H9 (cell line): Measurements from ENCODE around the gene LRIG1. TPM values are rescaled to one million over a fixed set of nuclear protein-coding genes. Genes with fewer than 3 reads are reported as not detected.

ENCODE experiments used
- DNase-seq: peaks from one replicate; pipeline ENCODE4 v3.0.0-alpha.2; 2017
- H2AFZ ChIP-seq: one replicate; pipeline ENCODE4 v1.6.1; 2013; ENCODE audit warnings: mild to moderate bottlenecking, low read length, control low read depth, moderate library complexity
- H2AK5ac ChIP-seq: 2 replicates; pipeline ENCODE4 v1.6.1; 2013; ENCODE audit warnings: low read length, control low read depth, mixed read lengths; ENCODE audit not compliant: insufficient read length
- H2BK120ac ChIP-seq: one replicate; pipeline ENCODE4 v1.6.1; 2013; ENCODE audit warnings: low read depth, mild to moderate bottlenecking, low read length, control low read depth, inconsistent platforms; ENCODE audit not compliant: poor library complexity, severe bottlenecking
- H2BK12ac ChIP-seq: 2 replicates; pipeline ENCODE4 v1.6.1; 2013; ENCODE audit warnings: low read length, control low read depth, mixed read lengths, low read depth; ENCODE audit not compliant: insufficient read length
- H2BK15ac ChIP-seq: 2 replicates; pipeline ENCODE4 v1.6.1; 2013; ENCODE audit warnings: low read depth, low read length, control low read depth
- H2BK20ac ChIP-seq: one replicate; pipeline ENCODE4 v1.6.1; 2013; ENCODE audit warnings: low read depth, mild to moderate bottlenecking, low read length, control low read depth, inconsistent platforms; ENCODE audit not compliant: poor library complexity, severe bottlenecking
- H2BK5ac ChIP-seq: 2 replicates; pipeline ENCODE4 v1.6.1; 2013; ENCODE audit warnings: low read length, control low read depth, mixed read lengths; ENCODE audit not compliant: insufficient read length
- H3K14ac ChIP-seq: 2 replicates; pipeline ENCODE4 v1.6.1; 2013; ENCODE audit warnings: low read length, control low read depth; ENCODE audit not compliant: insufficient read depth
- H3K18ac ChIP-seq: 2 replicates; pipeline ENCODE4 v1.6.1; 2013; ENCODE audit warnings: low read depth, mild to moderate bottlenecking, mixed read lengths, low read length, control low read depth; ENCODE audit not compliant: insufficient read length
- H3K23ac ChIP-seq: 2 replicates; pipeline ENCODE4 v1.6.1; 2013; ENCODE audit warnings: low read length, control low read depth, mixed read lengths, low read depth; ENCODE audit not compliant: insufficient read length
- H3K23me2 ChIP-seq: 2 replicates; pipeline ENCODE4 v1.6.1; 2013; ENCODE audit warnings: low read depth, mild to moderate bottlenecking, mixed read lengths, low read length, control low read depth; ENCODE audit not compliant: insufficient read length, poor library complexity, severe bottlenecking
- H3K27ac ChIP-seq: 2 replicates; pipeline ENCODE4 v1.5.1; 2013; ENCODE audit warnings: low read length, control low read depth, mixed read lengths, low read depth; ENCODE audit not compliant: insufficient read length
- H3K27me3 ChIP-seq: 2 replicates; pipeline ENCODE4 v1.6.1; 2013; ENCODE audit warnings: low read length, control low read depth, inconsistent platforms; ENCODE audit not compliant: insufficient read depth
- H3K4ac ChIP-seq: 2 replicates; pipeline ENCODE4 v1.6.1; 2013; ENCODE audit warnings: low read depth, mild to moderate bottlenecking, control low read depth, inconsistent platforms, low read length, moderate library complexity
- H3K4me1 ChIP-seq: 2 replicates; pipeline ENCODE4 v1.6.1; 2013; ENCODE audit warnings: low read length, control low read depth, inconsistent platforms; ENCODE audit not compliant: insufficient read depth
- H3K4me2 ChIP-seq: 2 replicates; pipeline ENCODE4 v1.6.1; 2013; ENCODE audit warnings: low read length, control low read depth, mixed read lengths; ENCODE audit not compliant: insufficient read length, insufficient read depth
- H3K56ac ChIP-seq: 2 replicates; pipeline ENCODE4 v1.6.1; 2013; ENCODE audit warnings: low read depth, mild to moderate bottlenecking, mixed read lengths, low read length, control low read depth; ENCODE audit not compliant: insufficient read length
- H3K79me1 ChIP-seq: 2 replicates; pipeline ENCODE4 v1.6.1; 2013; ENCODE audit warnings: low read depth, mild to moderate bottlenecking, moderate library complexity, low read length, control low read depth, inconsistent platforms; ENCODE audit not compliant: insufficient read depth, poor library complexity, severe bottlenecking
- H3K79me2 ChIP-seq: 2 replicates; pipeline ENCODE4 v1.6.1; 2013; ENCODE audit warnings: low read length, control low read depth, inconsistent platforms; ENCODE audit not compliant: insufficient read depth
- H3K9ac ChIP-seq: 2 replicates; pipeline ENCODE4 v1.6.1; 2013; ENCODE audit warnings: low read length, control low read depth, mixed read lengths; ENCODE audit not compliant: insufficient read length; ENCODE audit errors: extremely low read depth
- H3K9me3 ChIP-seq: one replicate; pipeline ENCODE4 v1.6.1; 2013; ENCODE audit warnings: low read depth, low read length, inconsistent platforms; ENCODE audit not compliant: control insufficient read depth
- H3T11ph ChIP-seq: one replicate; pipeline ENCODE4 v1.6.1; 2013; ENCODE audit warnings: mild to moderate bottlenecking, low read length, control low read depth, inconsistent platforms
- H4K20me1 ChIP-seq: one replicate; pipeline ENCODE4 v1.6.1; 2013; ENCODE audit not compliant: control insufficient read depth, insufficient read length, insufficient read depth
- H4K5ac ChIP-seq: 2 replicates; pipeline ENCODE4 v1.6.1; 2013; ENCODE audit warnings: low read depth, mild to moderate bottlenecking, mixed read lengths, low read length, control low read depth; ENCODE audit not compliant: insufficient read length
- H4K8ac ChIP-seq: replicated peaks from 2 replicates; pipeline ENCODE4 v1.6.1; 2013; ENCODE audit warnings: low read length, control low read depth, mixed read lengths, low read depth; ENCODE audit not compliant: insufficient read length
- H4K91ac ChIP-seq: 2 replicates; pipeline ENCODE4 v1.6.1; 2013; ENCODE audit warnings: low read depth, mild to moderate bottlenecking, moderate library complexity, mixed read lengths, low read length, control low read depth; ENCODE audit not compliant: insufficient read length
- H3K27ac Mint-ChIP-seq, 3 experiments: 2 replicates in 2 of 3; 3 replicates in 1 of 3; pipeline ENCODE4 v1.8.0; 2020 to 2021; ENCODE audit warnings: mixed read lengths in 3 of 3, mild to moderate bottlenecking in 1 of 3, moderate library complexity in 1 of 3
- H3K27me3 Mint-ChIP-seq: 2 replicates; pipeline ENCODE4 v1.8.0; 2021; ENCODE audit warnings: low read depth, mild to moderate bottlenecking, moderate library complexity, mixed read lengths
- H3K36me3 Mint-ChIP-seq, 3 experiments: 2 replicates in 2 of 3; 3 replicates in 1 of 3; pipeline ENCODE4 v1.8.0; 2020 to 2021; ENCODE audit warnings: low read depth in 3 of 3, mixed read lengths in 3 of 3; ENCODE audit not compliant: insufficient read depth in 1 of 3
- H3K4me1 Mint-ChIP-seq, 2 experiments: 2 replicates each; pipeline ENCODE4 v1.8.0; 2020; ENCODE audit warnings: mixed read lengths in 2 of 2
- H3K4me3 Mint-ChIP-seq, 2 experiments: 2 replicates in 1 of 2; 3 replicates in 1 of 2; pipeline ENCODE4 v1.8.0; 2020 to 2021; ENCODE audit warnings: mild to moderate bottlenecking in 2 of 2, mixed read lengths in 2 of 2, moderate library complexity in 1 of 2
- H3K9me3 Mint-ChIP-seq, 2 experiments: 2 replicates in 1 of 2; 3 replicates in 1 of 2; pipeline ENCODE4 v1.8.0; 2020; ENCODE audit warnings: mild to moderate bottlenecking in 2 of 2, mixed read lengths in 2 of 2, moderate library complexity in 1 of 2
- WGBS: extraction: QIAGEN DNeasy Blood & Tissue Kit; methylation state at CpG from one replicate; pipeline ENCODE4 v1.1.7; 2013; ENCODE audit warnings: missing lambda C conversion rate, low lambda C conversion rate, mixed read lengths; ENCODE audit not compliant: insufficient read length; ENCODE audit errors: extremely low coverage; 5-methylcytosine and 5-hydroxymethylcytosine counted together
- total RNA-seq: library from RNA; stranded (reverse); gene quantifications from 2 replicates; pipeline ENCODE4 v1.2.1, GENCODE V29; 2021
- TF ChIP-seq, protein P1 (sequence below): fragments of 200-600 bp; sonication (generic); conservative IDR thresholded peaks from 3 replicates; pipeline ENCODE4 v1.8.0; 2021; ENCODE audit warnings: antibody characterized with exemption, mild to moderate bottlenecking

LRIG1 gene
- total RNA-seq, 1 experiment from 2014 or later: 70.3 TPM

DNA sequence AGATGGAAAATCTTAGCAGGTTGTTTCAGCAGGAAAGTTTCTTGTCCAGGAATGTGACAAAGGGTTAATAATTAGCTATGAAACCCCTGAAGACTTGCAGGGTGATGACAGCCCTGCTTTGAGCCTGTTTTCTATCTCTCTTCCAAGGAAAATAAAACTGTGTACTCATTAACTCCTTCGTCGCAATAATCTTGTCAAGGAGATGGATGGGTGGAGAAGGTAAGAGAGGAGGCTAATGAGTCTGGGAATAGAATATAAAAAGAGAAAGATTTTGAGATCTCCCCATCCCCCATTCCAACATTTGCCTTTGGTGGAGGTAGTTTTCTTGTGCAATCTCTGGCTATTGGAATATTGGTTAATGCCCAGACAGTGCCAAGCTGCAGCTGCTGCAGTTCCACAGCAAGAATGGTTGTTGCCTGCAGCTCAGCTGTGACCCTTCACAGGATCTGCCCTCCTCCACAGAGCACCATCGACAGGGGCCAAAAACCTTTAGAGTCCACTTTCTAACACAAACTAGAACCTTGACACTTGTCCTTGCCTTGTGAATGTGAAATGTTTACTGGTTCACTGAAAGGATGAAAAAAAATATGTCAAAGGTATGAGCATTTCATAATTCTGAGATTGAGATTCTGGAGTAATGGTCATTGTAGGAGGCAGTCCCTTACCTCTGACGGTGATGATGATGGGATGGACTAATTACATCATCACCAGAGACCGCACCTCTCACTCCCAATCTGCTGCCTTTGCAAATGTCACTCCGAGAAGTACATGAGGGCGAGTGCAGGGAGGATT lies 4.2 kb upstream of the LRIG1 start:
- Histone ChIP-seq H3K9ac (no peak overlapping the region), H3K23ac (no peak overlapping the region), H3K4ac (no peak overlapping the region), H2AFZ (no peak overlapping the region), H2BK5ac (no peak overlapping the region), H4K8ac (no peak overlapping the region), H3K14ac (no peak overlapping the region), H3K23me2 (peaks cover 3% of the 10 kb centered on the region), H3K79me2 (peaks cover 5% of the 10 kb centered on the region; the same call in 1 of the 2 replicates), H4K20me1 (no peaks in the 10 kb centered on the region), H3K79me1 (no peaks in the 10 kb centered on the region), H3K4me2 (no peak overlapping the region), H4K5ac (no peak overlapping the region), H3K27me3 (no peaks in the 10 kb centered on the region; the same call in 1 of the 2 replicates), H3K4me1 (peaks cover 2% of the 10 kb centered on the region; the same call in 1 of the 2 replicates), H3K56ac (no peak overlapping the region), H3T11ph (no peak overlapping the region), H3K27ac (no peak overlapping the region), H2BK120ac (no peak overlapping the region), H3K18ac (no peak overlapping the region), H2AK5ac (no peak overlapping the region), H2BK12ac (no peak overlapping the region), H3K9me3 (no peaks in the 10 kb centered on the region), H2BK15ac (no peak overlapping the region), H4K91ac (no peak overlapping the region), H2BK20ac (no peak overlapping the region)
- no peaks in the 10 kb centered on the region; a peak in 1 of 7 replicates for H3K36me3 Mint-ChIP-seq
- WGBS: no CpG with 5 or more reads among the region's 7 CpGs
- H3K27me3 Mint-ChIP-seq: peaks cover 7% of the 10 kb centered on the region
- H3K27ac Mint-ChIP-seq: no peak overlapping the region
- H3K4me1 Mint-ChIP-seq: peaks cover 32 to 42% of the 10 kb centered on the region in 2 experiments
- no peaks in the 10 kb centered on the region; a peak in 1 of 5 replicates for H3K9me3 Mint-ChIP-seq
- no peak overlapping the region for H3K4me3 Mint-ChIP-seq
- no peak for DNase-seq
- TF ChIP-seq, protein P1, sequence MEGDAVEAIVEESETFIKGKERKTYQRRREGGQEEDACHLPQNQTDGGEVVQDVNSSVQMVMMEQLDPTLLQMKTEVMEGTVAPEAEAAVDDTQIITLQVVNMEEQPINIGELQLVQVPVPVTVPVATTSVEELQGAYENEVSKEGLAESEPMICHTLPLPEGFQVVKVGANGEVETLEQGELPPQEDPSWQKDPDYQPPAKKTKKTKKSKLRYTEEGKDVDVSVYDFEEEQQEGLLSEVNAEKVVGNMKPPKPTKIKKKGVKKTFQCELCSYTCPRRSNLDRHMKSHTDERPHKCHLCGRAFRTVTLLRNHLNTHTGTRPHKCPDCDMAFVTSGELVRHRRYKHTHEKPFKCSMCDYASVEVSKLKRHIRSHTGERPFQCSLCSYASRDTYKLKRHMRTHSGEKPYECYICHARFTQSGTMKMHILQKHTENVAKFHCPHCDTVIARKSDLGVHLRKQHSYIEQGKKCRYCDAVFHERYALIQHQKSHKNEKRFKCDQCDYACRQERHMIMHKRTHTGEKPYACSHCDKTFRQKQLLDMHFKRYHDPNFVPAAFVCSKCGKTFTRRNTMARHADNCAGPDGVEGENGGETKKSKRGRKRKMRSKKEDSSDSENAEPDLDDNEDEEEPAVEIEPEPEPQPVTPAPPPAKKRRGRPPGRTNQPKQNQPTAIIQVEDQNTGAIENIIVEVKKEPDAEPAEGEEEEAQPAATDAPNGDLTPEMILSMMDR: no peak
